ENCODE measurements around the gene GGT1.
"Not testable (repeated sequence)": the region's sequence is repeated elsewhere in the genome, so short reads cannot be mapped to it uniquely, and the experiment has no call there.

Gene GGT1

GRCh38 chr22:24584166-24584790, 18.7 kb upstream of the GGT1 start:
- DNase-seq: no peak

- no peak for DNase-seq
Measured at GRCh38 chr22:24584871-24585411, 18.1 kb upstream of the GGT1 start.

- DNase-seq: no peak
Measured at GRCh38 chr22:24585461-24585860, 17.5 kb upstream of the GGT1 start.

GRCh38 chr22:24585927-24586546, 17.0 kb upstream of the GGT1 start:
- DNase-seq: no peak

- DNase-seq: no peak
Measured at GRCh38 chr22:24587251-24587650, 15.7 kb upstream of the GGT1 start.

GRCh38 chr22:24587948-24588347, 15.0 kb upstream of the GGT1 start:
- no peak for DNase-seq

GRCh38 chr22:24588381-24588756, 14.6 kb upstream of the GGT1 start:
- DNase-seq: no peak

- DNase-seq: no peak
Measured at GRCh38 chr22:24588757-24589481, 14.1 kb upstream of the GGT1 start.

- no peak for DNase-seq
Measured at GRCh38 chr22:24589518-24590030, 13.4 kb upstream of the GGT1 start.

GRCh38 chr22:24590596-24591173, 12.3 kb upstream of the GGT1 start:
- DNase-seq: no peak

- DNase-seq: no peak
Measured at GRCh38 chr22:24591286-24591830, 11.6 kb upstream of the GGT1 start.

GRCh38 chr22:24592058-24592850, 10.7 kb upstream of the GGT1 start:
- DNase-seq: no peak

- peak; percentile 26 to 37 for DNase-seq
Measured at GRCh38 chr22:24592851-24593558, 10.0 kb upstream of the GGT1 start, which contains the start of gene LRRC75B. Gene LRRC75B, minus strand, starts transcription at chr22:24593073. Its CDS starts 34 bp downstream, at chr22:24593039.

- DNase-seq: not testable (repeated sequence)
Measured at GRCh38 chr22:24593559-24593835, 9.5 kb upstream of the GGT1 start.

- DNase-seq: no peak
Measured at GRCh38 chr22:24593836-24594568, 9.0 kb upstream of the GGT1 start.

- no peak for DNase-seq
Measured at GRCh38 chr22:24594569-24595120, 8.3 kb upstream of the GGT1 start.

- no peak for DNase-seq
Measured at GRCh38 chr22:24595228-24595627, 7.8 kb upstream of the GGT1 start.

GRCh38 chr22:24595863-24596262, 7.1 kb upstream of the GGT1 start:
- DNase-seq: no peak

- DNase-seq: not testable (repeated sequence)
Measured at GRCh38 chr22:24597076-24597475, 5.9 kb upstream of the GGT1 start.

GRCh38 chr22:24599514-24599913, 3.5 kb upstream of the GGT1 start:
- no peak for DNase-seq
